A549 treated with Hydrocortisone at 1 μM for 4 hours (cell line): ENCODE measurements around the gene KPNA3. TPM values are rescaled to one million over a fixed set of nuclear protein-coding genes. Genes with fewer than 3 reads are reported as not detected.

Experiments used
- total RNA-seq: library from RNA; stranded (reverse); fragments of 200-300 nt; extraction: Qiagen RNA extraction; gene quantifications from 5 replicates; pipeline ENCODE4 v1.2.3, GENCODE V29; 2022

KPNA3 gene
- 26.4 to 37.2 TPM (median 31.0 TPM) in 5 replicates for total RNA-seq

GRCh38 chr13:49792550-49793324, at the start of gene KPNA3:
Gene KPNA3, minus strand, starts transcription at chr13:49792682. Its CDS starts 176 bp downstream, at chr13:49792506.

GRCh38 chr13:49690995-49691784, 101.3 kb downstream of the KPNA3 start, which contains the start of gene EBPL:
Gene EBPL, minus strand, starts transcription at chr13:49691486. Its CDS starts 62 bp downstream, at chr13:49691424.

Other genes with a start within 250 kb of the KPNA3 start
- gene RCBTB1, start 207.1 kb downstream of the KPNA3 start, total RNA-seq, result 7.3 to 11.0 TPM (median 8.8 TPM) in 5 replicates
- not detected in 5 replicates for gene ARL11, start 164.2 kb downstream of the KPNA3 start, total RNA-seq
- 43.0 to 71.1 TPM (median 69.2 TPM) in 5 replicates for gene EBPL, start 101.2 kb downstream of the KPNA3 start, total RNA-seq
- 9.7 to 11.9 TPM (median 10.1 TPM) in 5 replicates for gene SPRYD7, start 143.7 kb upstream of the KPNA3 start, total RNA-seq
- gene TRIM13, start 204.4 kb upstream of the KPNA3 start, total RNA-seq, result 15.9 to 18.7 TPM (median 16.2 TPM) in 5 replicates
- 0.50 to 0.93 TPM (median 0.76 TPM) in 5 replicates for gene KCNRG, start 222.8 kb upstream of the KPNA3 start, total RNA-seq